GM12874 (cell line): ENCODE data around the gene IL10.

Experiments used
- TF ChIP-seq, protein P1 (sequence below): IDR thresholded peaks from 2 replicates; pipeline ENCODE4 v1.5.1; 2011; ENCODE audit warnings: low read depth, mild to moderate bottlenecking, control low read depth, low read length, moderate library complexity; ENCODE audit not compliant: insufficient read depth

Gene IL10

DNA sequence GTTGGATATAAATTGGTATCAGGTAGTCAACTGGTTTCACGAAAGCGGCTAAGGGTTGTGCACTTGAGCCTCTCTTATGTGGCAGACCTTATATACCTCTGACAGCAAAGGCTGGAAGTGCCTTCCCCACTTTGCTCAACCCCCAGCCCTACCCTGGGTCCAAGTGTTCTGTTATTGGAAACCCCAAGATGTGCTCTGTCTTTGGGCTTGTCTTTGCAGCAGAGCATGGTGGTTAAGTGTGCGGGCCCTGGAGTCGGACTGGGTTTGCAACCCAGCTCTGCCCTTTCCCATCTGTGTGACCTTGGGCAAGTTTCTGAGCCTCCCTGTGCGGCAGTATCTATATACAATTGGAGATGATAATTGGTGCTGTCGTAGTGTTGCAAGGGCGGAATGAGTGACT lies 11.2 kb upstream of the IL10 start:
- TF ChIP-seq, protein P1, sequence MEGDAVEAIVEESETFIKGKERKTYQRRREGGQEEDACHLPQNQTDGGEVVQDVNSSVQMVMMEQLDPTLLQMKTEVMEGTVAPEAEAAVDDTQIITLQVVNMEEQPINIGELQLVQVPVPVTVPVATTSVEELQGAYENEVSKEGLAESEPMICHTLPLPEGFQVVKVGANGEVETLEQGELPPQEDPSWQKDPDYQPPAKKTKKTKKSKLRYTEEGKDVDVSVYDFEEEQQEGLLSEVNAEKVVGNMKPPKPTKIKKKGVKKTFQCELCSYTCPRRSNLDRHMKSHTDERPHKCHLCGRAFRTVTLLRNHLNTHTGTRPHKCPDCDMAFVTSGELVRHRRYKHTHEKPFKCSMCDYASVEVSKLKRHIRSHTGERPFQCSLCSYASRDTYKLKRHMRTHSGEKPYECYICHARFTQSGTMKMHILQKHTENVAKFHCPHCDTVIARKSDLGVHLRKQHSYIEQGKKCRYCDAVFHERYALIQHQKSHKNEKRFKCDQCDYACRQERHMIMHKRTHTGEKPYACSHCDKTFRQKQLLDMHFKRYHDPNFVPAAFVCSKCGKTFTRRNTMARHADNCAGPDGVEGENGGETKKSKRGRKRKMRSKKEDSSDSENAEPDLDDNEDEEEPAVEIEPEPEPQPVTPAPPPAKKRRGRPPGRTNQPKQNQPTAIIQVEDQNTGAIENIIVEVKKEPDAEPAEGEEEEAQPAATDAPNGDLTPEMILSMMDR, result no peak

- TF ChIP-seq, protein P1, result no peak
Observed at GRCh38 chr1:206782448-206782847, 10.2 kb upstream of the IL10 start.

GRCh38 chr1:206779638-206780037 lies 7.3 kb upstream of the IL10 start:
- TF ChIP-seq, protein P1, result no peak

DNA sequence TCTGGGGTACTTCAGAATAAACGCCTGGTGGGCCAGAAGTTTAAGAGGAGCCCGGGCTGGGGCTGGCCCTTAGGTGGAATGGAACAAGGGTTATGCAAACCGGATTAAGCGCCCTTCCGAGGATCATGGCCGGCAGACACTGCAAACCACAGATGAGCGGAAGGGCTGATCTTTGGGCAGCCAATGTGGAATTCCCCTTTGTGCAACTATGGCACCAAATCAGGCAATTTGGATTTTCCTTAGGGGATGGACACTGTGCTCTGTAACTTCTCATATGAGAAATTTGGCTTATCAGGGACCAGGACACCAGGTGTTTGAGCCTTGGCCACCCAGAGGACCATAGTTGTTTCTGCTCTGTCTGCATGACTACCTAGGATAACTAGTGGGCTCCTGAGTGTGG lies 5.7 kb upstream of the IL10 start:
- TF ChIP-seq, protein P1, result no peak

DNA sequence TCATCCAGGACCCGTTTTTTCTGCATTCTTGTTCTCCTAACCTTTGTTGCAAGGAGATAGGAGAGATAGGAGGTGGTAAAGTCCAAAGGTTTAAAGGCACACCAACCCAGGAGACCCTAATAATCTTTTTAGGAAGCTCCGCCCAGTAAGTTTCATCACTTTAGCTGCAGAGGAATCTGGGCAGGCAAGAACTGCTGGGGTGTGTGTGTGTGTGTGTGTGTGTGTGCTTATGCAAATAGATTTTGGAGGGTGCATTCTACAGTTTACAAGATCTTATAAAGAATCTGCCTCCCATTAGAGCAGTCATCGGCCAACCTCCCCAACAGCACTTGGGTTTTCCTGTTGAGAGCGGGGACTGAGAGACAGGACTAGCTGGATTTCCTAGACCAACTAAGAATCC lies 3.9 kb upstream of the IL10 start:
- TF ChIP-seq, protein P1, result no peak

DNA sequence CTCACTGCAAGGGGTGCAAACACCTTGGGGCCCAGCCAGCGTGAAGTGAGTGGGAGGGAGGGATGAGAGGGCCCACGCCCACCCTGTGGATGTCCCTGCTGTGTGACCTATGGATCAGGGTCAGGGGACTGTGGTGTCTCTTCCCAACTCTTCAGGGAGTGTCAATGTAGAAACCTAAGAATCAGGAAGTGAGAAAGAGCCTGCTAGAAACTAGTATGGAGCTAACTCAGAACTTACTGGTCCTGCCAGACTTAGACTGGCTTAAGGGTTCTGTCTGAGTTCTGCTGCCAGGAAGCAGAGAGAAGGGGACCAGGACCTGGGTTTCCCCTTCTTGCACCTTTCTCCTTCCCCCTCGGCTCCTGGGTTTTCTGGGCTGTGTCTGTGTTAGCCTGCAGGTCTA lies 1.8 kb upstream of the IL10 start:
- TF ChIP-seq, protein P1, result no peak

DNA sequence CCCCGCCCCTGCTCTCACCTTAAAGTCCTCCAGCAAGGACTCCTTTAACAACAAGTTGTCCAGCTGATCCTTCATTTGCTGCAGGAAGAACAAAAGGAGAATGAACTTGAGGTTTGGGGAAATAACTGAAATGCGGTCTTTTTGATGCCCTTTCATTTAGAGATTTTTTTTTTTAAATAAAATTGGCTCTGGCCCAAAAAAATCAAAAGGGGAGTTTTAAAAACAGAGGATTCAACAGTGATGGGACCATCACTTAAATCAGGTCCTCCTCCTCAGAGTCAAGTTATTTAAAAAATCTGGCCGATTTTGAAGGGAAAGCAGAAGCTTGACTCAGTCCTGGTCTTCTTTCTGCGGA lies 979 bp downstream of the IL10 start:
- TF ChIP-seq, protein P1, result no peak

DNA sequence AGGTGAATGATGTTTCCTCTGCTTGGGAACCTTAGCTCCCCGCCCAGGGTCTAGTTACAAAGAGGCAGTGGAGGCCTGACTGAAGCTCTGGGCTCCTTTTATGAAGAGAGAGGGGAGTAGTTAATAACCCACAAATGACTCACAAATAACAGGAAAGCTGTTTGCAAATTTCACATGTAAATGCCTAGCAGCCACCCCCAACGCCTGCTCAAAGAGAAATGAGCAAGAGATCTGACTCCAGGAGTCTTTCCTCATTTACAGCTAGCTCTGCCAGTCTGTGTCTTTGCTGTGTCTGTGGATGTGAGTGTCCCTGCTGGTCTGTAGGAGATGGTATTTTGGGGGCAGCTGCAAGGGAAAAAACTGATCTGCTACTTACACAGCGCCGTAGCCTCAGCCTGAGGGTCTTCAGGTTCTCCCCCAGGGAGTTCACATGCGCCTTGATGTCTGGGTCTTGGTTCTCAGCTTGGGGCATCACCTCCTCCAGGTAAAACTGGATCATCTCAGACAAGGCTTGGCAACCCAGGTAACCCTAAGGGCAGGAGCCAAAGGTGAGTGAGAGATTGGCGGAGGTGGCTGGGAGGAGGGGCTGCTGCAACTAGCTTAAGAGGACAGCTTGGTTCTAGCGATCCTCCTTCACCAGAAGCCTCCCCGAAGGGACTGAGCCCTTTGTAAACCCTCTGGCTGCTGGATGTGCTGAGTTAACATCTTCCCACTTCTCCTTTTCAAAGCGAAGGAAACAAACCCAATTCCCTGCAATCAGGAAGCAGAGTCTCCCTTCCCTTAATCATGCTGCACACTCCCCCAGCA lies 1.6 kb downstream of the IL10 start, which contains the start of gene IL19:
Gene IL19 (plus strand): TSS at position 243 of the 807 bp plus-strand sequence. CDS start 65,890 bp downstream, outside the sequence.
- TF ChIP-seq, protein P1, result no peak
